H9 (cell line): ENCODE data around the gene ZNF423. TPM values are rescaled to one million over a fixed set of nuclear protein-coding genes. Genes with fewer than 3 reads are reported as not detected.

Experiments used
- DNase-seq: peaks from one replicate; pipeline ENCODE4 v3.0.0-alpha.2; 2017
- H2AFZ ChIP-seq: one replicate; pipeline ENCODE4 v1.6.1; 2013; ENCODE audit warnings: mild to moderate bottlenecking, low read length, control low read depth, moderate library complexity
- H2AK5ac ChIP-seq: 2 replicates; pipeline ENCODE4 v1.6.1; 2013; ENCODE audit warnings: low read length, control low read depth, mixed read lengths; ENCODE audit not compliant: insufficient read length
- H2BK120ac ChIP-seq: one replicate; pipeline ENCODE4 v1.6.1; 2013; ENCODE audit warnings: low read depth, mild to moderate bottlenecking, low read length, control low read depth, inconsistent platforms; ENCODE audit not compliant: poor library complexity, severe bottlenecking
- H2BK12ac ChIP-seq: 2 replicates; pipeline ENCODE4 v1.6.1; 2013; ENCODE audit warnings: low read length, control low read depth, mixed read lengths, low read depth; ENCODE audit not compliant: insufficient read length
- H2BK15ac ChIP-seq: 2 replicates; pipeline ENCODE4 v1.6.1; 2013; ENCODE audit warnings: low read depth, low read length, control low read depth
- H2BK20ac ChIP-seq: one replicate; pipeline ENCODE4 v1.6.1; 2013; ENCODE audit warnings: low read depth, mild to moderate bottlenecking, low read length, control low read depth, inconsistent platforms; ENCODE audit not compliant: poor library complexity, severe bottlenecking
- H2BK5ac ChIP-seq: 2 replicates; pipeline ENCODE4 v1.6.1; 2013; ENCODE audit warnings: low read length, control low read depth, mixed read lengths; ENCODE audit not compliant: insufficient read length
- H3K14ac ChIP-seq: 2 replicates; pipeline ENCODE4 v1.6.1; 2013; ENCODE audit warnings: low read length, control low read depth; ENCODE audit not compliant: insufficient read depth
- H3K18ac ChIP-seq: 2 replicates; pipeline ENCODE4 v1.6.1; 2013; ENCODE audit warnings: low read depth, mild to moderate bottlenecking, mixed read lengths, low read length, control low read depth; ENCODE audit not compliant: insufficient read length
- H3K23ac ChIP-seq: 2 replicates; pipeline ENCODE4 v1.6.1; 2013; ENCODE audit warnings: low read length, control low read depth, mixed read lengths, low read depth; ENCODE audit not compliant: insufficient read length
- H3K23me2 ChIP-seq: 2 replicates; pipeline ENCODE4 v1.6.1; 2013; ENCODE audit warnings: low read depth, mild to moderate bottlenecking, mixed read lengths, low read length, control low read depth; ENCODE audit not compliant: insufficient read length, poor library complexity, severe bottlenecking
- H3K27ac ChIP-seq: 2 replicates; pipeline ENCODE4 v1.5.1; 2013; ENCODE audit warnings: low read length, control low read depth, mixed read lengths, low read depth; ENCODE audit not compliant: insufficient read length
- H3K27me3 ChIP-seq: 2 replicates; pipeline ENCODE4 v1.6.1; 2013; ENCODE audit warnings: low read length, control low read depth, inconsistent platforms; ENCODE audit not compliant: insufficient read depth
- H3K4ac ChIP-seq: 2 replicates; pipeline ENCODE4 v1.6.1; 2013; ENCODE audit warnings: low read depth, mild to moderate bottlenecking, control low read depth, inconsistent platforms, low read length, moderate library complexity
- H3K4me1 ChIP-seq: 2 replicates; pipeline ENCODE4 v1.6.1; 2013; ENCODE audit warnings: low read length, control low read depth, inconsistent platforms; ENCODE audit not compliant: insufficient read depth
- H3K4me2 ChIP-seq: 2 replicates; pipeline ENCODE4 v1.6.1; 2013; ENCODE audit warnings: low read length, control low read depth, mixed read lengths; ENCODE audit not compliant: insufficient read length, insufficient read depth
- H3K56ac ChIP-seq: 2 replicates; pipeline ENCODE4 v1.6.1; 2013; ENCODE audit warnings: low read depth, mild to moderate bottlenecking, mixed read lengths, low read length, control low read depth; ENCODE audit not compliant: insufficient read length
- H3K79me1 ChIP-seq: 2 replicates; pipeline ENCODE4 v1.6.1; 2013; ENCODE audit warnings: low read depth, mild to moderate bottlenecking, moderate library complexity, low read length, control low read depth, inconsistent platforms; ENCODE audit not compliant: insufficient read depth, poor library complexity, severe bottlenecking
- H3K79me2 ChIP-seq: 2 replicates; pipeline ENCODE4 v1.6.1; 2013; ENCODE audit warnings: low read length, control low read depth, inconsistent platforms; ENCODE audit not compliant: insufficient read depth
- H3K9ac ChIP-seq: 2 replicates; pipeline ENCODE4 v1.6.1; 2013; ENCODE audit warnings: low read length, control low read depth, mixed read lengths; ENCODE audit not compliant: insufficient read length; ENCODE audit errors: extremely low read depth
- H3K9me3 ChIP-seq: one replicate; pipeline ENCODE4 v1.6.1; 2013; ENCODE audit warnings: low read depth, low read length, inconsistent platforms; ENCODE audit not compliant: control insufficient read depth
- H3T11ph ChIP-seq: one replicate; pipeline ENCODE4 v1.6.1; 2013; ENCODE audit warnings: mild to moderate bottlenecking, low read length, control low read depth, inconsistent platforms
- H4K20me1 ChIP-seq: one replicate; pipeline ENCODE4 v1.6.1; 2013; ENCODE audit not compliant: control insufficient read depth, insufficient read length, insufficient read depth
- H4K5ac ChIP-seq: 2 replicates; pipeline ENCODE4 v1.6.1; 2013; ENCODE audit warnings: low read depth, mild to moderate bottlenecking, mixed read lengths, low read length, control low read depth; ENCODE audit not compliant: insufficient read length
- H4K8ac ChIP-seq: replicated peaks from 2 replicates; pipeline ENCODE4 v1.6.1; 2013; ENCODE audit warnings: low read length, control low read depth, mixed read lengths, low read depth; ENCODE audit not compliant: insufficient read length
- H4K91ac ChIP-seq: 2 replicates; pipeline ENCODE4 v1.6.1; 2013; ENCODE audit warnings: low read depth, mild to moderate bottlenecking, moderate library complexity, mixed read lengths, low read length, control low read depth; ENCODE audit not compliant: insufficient read length
- H3K27ac Mint-ChIP-seq, 3 experiments: 2 replicates in 2 of 3; 3 replicates in 1 of 3; pipeline ENCODE4 v1.8.0; 2020 to 2021; ENCODE audit warnings: mixed read lengths in 3 of 3, mild to moderate bottlenecking in 1 of 3, moderate library complexity in 1 of 3
- H3K27me3 Mint-ChIP-seq: 2 replicates; pipeline ENCODE4 v1.8.0; 2021; ENCODE audit warnings: low read depth, mild to moderate bottlenecking, moderate library complexity, mixed read lengths
- H3K36me3 Mint-ChIP-seq, 3 experiments: 2 replicates in 2 of 3; 3 replicates in 1 of 3; pipeline ENCODE4 v1.8.0; 2020 to 2021; ENCODE audit warnings: low read depth in 3 of 3, mixed read lengths in 3 of 3; ENCODE audit not compliant: insufficient read depth in 1 of 3
- H3K4me1 Mint-ChIP-seq, 2 experiments: 2 replicates each; pipeline ENCODE4 v1.8.0; 2020; ENCODE audit warnings: mixed read lengths in 2 of 2
- H3K4me3 Mint-ChIP-seq, 2 experiments: 2 replicates in 1 of 2; 3 replicates in 1 of 2; pipeline ENCODE4 v1.8.0; 2020 to 2021; ENCODE audit warnings: mild to moderate bottlenecking in 2 of 2, mixed read lengths in 2 of 2, moderate library complexity in 1 of 2
- H3K9me3 Mint-ChIP-seq, 2 experiments: 2 replicates in 1 of 2; 3 replicates in 1 of 2; pipeline ENCODE4 v1.8.0; 2020; ENCODE audit warnings: mild to moderate bottlenecking in 2 of 2, mixed read lengths in 2 of 2, moderate library complexity in 1 of 2
- WGBS: extraction: QIAGEN DNeasy Blood & Tissue Kit; methylation state at CpG from one replicate; pipeline ENCODE4 v1.1.7; 2013; ENCODE audit warnings: missing lambda C conversion rate, low lambda C conversion rate, mixed read lengths; ENCODE audit not compliant: insufficient read length; ENCODE audit errors: extremely low coverage; 5-methylcytosine and 5-hydroxymethylcytosine counted together
- total RNA-seq: library from RNA; stranded (reverse); gene quantifications from 2 replicates; pipeline ENCODE4 v1.2.1, GENCODE V29; 2021
- TF ChIP-seq, protein P1 (sequence below): fragments of 200-600 bp; sonication (generic); conservative IDR thresholded peaks from 3 replicates; pipeline ENCODE4 v1.8.0; 2021; ENCODE audit warnings: antibody characterized with exemption, mild to moderate bottlenecking

Gene ZNF423
- total RNA-seq, 1 experiment from 2014 or later: 51.5 TPM

DNA sequence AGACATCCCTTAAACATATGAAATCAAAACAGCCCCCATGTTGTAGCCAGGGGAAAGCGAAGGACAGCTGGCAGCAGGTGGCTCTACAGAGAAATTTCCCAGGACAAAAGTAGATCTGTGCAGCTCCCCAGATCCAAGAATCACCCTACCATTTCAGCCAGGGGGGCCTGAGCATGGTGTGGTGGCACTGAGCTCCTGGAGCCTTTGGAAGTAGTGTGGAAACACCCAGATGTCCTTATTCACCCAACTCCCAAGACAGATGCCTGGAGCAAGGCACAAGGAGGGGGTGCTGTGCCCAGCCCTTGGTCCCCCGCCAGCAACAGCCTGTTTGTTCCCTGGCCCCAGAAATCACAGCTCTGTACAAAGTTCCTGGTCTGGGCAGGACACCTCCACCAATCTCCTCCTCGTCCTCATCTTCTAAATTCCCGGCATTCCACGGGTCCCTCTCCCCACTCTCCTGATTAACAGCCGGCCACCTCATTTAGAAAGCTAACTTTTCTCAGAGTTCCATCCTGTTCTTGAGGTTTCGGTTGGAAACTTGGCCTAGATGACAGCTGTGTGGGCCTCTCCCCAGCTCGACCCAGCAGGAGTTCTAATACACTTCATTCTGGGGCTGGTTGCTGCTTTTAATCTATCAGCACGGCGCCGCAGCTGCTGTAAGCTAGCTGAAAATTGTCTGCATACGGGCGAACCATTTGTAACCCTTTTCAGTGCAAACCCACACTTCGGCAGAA is 291.2 kb downstream of the ZNF423 start:
- H3K27me3 Mint-ChIP-seq: peaks cover 2% of the 10 kb centered on the region; the same call in 1 of the 2 replicates
- H3K23ac ChIP-seq: no peak overlapping the region
- no peak overlapping the region for H4K8ac ChIP-seq
- H3K4me1 Mint-ChIP-seq: peaks cover 35 to 53% of the 10 kb centered on the region in 2 experiments
- H3K9me3 ChIP-seq: no peaks in the 10 kb centered on the region
- no peaks in the 10 kb centered on the region for H3K9me3 Mint-ChIP-seq
- no peak overlapping the region for H3K4me3 Mint-ChIP-seq
- H2BK5ac ChIP-seq: no peak overlapping the region
- peaks cover 0 to 9% (median 4%) of the 10 kb centered on the region in 3 experiments; a peak in 2 of 7 replicates for H3K36me3 Mint-ChIP-seq
- H3K56ac ChIP-seq: no peak overlapping the region
- H3K23me2 ChIP-seq: peaks cover 2% of the 10 kb centered on the region
- H2BK15ac ChIP-seq: no peak overlapping the region
- no peak overlapping the region for H3T11ph ChIP-seq
- no peak overlapping the region for H4K91ac ChIP-seq
- no peak overlapping the region for H3K9ac ChIP-seq
- H3K14ac ChIP-seq: no peak overlapping the region; the same call in 1 of the 2 replicates
- TF ChIP-seq, protein P1, sequence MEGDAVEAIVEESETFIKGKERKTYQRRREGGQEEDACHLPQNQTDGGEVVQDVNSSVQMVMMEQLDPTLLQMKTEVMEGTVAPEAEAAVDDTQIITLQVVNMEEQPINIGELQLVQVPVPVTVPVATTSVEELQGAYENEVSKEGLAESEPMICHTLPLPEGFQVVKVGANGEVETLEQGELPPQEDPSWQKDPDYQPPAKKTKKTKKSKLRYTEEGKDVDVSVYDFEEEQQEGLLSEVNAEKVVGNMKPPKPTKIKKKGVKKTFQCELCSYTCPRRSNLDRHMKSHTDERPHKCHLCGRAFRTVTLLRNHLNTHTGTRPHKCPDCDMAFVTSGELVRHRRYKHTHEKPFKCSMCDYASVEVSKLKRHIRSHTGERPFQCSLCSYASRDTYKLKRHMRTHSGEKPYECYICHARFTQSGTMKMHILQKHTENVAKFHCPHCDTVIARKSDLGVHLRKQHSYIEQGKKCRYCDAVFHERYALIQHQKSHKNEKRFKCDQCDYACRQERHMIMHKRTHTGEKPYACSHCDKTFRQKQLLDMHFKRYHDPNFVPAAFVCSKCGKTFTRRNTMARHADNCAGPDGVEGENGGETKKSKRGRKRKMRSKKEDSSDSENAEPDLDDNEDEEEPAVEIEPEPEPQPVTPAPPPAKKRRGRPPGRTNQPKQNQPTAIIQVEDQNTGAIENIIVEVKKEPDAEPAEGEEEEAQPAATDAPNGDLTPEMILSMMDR: no peak
- no CpG with 5 or more reads among the region's 14 CpGs for WGBS
- no peak overlapping the region for H2BK12ac ChIP-seq
- no peak overlapping the region for H3K4me2 ChIP-seq
- H3K27ac Mint-ChIP-seq: no peak overlapping the region
- H3K79me1 ChIP-seq: no peaks in the 10 kb centered on the region
- no peak for DNase-seq
- H4K20me1 ChIP-seq: no peaks in the 10 kb centered on the region
- H3K18ac ChIP-seq: no peak overlapping the region
- H3K4me1 ChIP-seq: peaks cover 7% of the 10 kb centered on the region
- no peak overlapping the region for H2AFZ ChIP-seq
- no peak overlapping the region for H3K27ac ChIP-seq
- no peaks in the 10 kb centered on the region for H3K79me2 ChIP-seq
- no peak overlapping the region for H3K4ac ChIP-seq
- no peak overlapping the region for H2BK120ac ChIP-seq
- H4K5ac ChIP-seq: no peak overlapping the region
- no peaks in the 10 kb centered on the region for H3K27me3 ChIP-seq
- no peak overlapping the region for H2BK20ac ChIP-seq
- H2AK5ac ChIP-seq: no peak overlapping the region
